Brain microvascular endothelial cell (primary cell): ENCODE data around the gene XIST.

Experiments used
- DNase-seq: peaks from one replicate; pipeline ENCODE4 v3.0.0-alpha.2; 2020
- H3K27ac ChIP-seq: fragments of 250-450 bp; sonication (Bioruptor Pico); 2 replicates; pipeline ENCODE4 v1.5.1; 2020; ENCODE audit warnings: mild to moderate bottlenecking, moderate library complexity
- H3K27me3 ChIP-seq: fragments of 250-450 bp; sonication (Bioruptor Pico); replicated peaks from 2 replicates; pipeline ENCODE4 v1.5.1; 2020; ENCODE audit warnings: mild to moderate bottlenecking
- H3K36me3 ChIP-seq: fragments of 250-450 bp; sonication (Bioruptor Pico); replicated peaks from 2 replicates; pipeline ENCODE4 v1.5.1; 2020; ENCODE audit warnings: mild to moderate bottlenecking
- H3K4me3 ChIP-seq: 2 replicates; pipeline ENCODE4 v1.5.1; 2011; ENCODE audit warnings: low read depth, mild to moderate bottlenecking, control low read depth, low read length, moderate library complexity
- CTCF ChIP-seq: IDR thresholded peaks from 2 replicates; pipeline ENCODE4 v1.5.1; 2011; ENCODE audit warnings: low read depth, mild to moderate bottlenecking, moderate library complexity, low read length, control low read depth, inconsistent platforms; ENCODE audit errors: missing control alignments
- in situ Hi-C: cut with HindIII; loops from 2 replicates; pipeline ENCODE4 v1.10.0; 2017; ENCODE audit warnings: low sequenced_read_pairs, low pct_ligation_motif_present

The XIST gene

GRCh38 chrX:73867144-73867543 lies 14.6 kb upstream of the XIST start:
- no peak for DNase-seq
- no peaks in the 10 kb centered on the region for H3K36me3 ChIP-seq
- in situ Hi-C loops, result no loop called here
- H3K4me3 ChIP-seq, result no peak overlapping the region
- peaks cover 2% of the 10 kb centered on the region for H3K27me3 ChIP-seq
- H3K27ac ChIP-seq, result no peak overlapping the region
- no peak for TF ChIP-seq CTCF

GRCh38 chrX:73863852-73864251 lies 11.3 kb upstream of the XIST start:
- in situ Hi-C loops, result no loop called here
- no peak overlapping the region for H3K27ac ChIP-seq
- H3K27me3 ChIP-seq, result no peaks in the 10 kb centered on the region
- H3K36me3 ChIP-seq, result no peaks in the 10 kb centered on the region
- no peak for DNase-seq
- TF ChIP-seq CTCF, result no peak
- no peak overlapping the region for H3K4me3 ChIP-seq

GRCh38 chrX:73863268-73863667 lies 10.8 kb upstream of the XIST start:
- no peaks in the 10 kb centered on the region for H3K27me3 ChIP-seq
- TF ChIP-seq CTCF, result no peak
- no peak for DNase-seq
- H3K27ac ChIP-seq, result no peak overlapping the region
- H3K4me3 ChIP-seq, result no peak overlapping the region
- no peaks in the 10 kb centered on the region for H3K36me3 ChIP-seq
- in situ Hi-C loops, result no loop called here

GRCh38 chrX:73859622-73860021 lies 7.1 kb upstream of the XIST start:
- DNase-seq, result no peak
- no peak for TF ChIP-seq CTCF
- in situ Hi-C loops, result loop anchor here (10.0 kb wide), 2 partner anchors 155 to 275 kb away; no protein-coding TSS in a partner anchor
- H3K36me3 ChIP-seq, result no peaks in the 10 kb centered on the region
- H3K4me3 ChIP-seq, result no peak overlapping the region
- H3K27ac ChIP-seq, result no peak overlapping the region
- H3K27me3 ChIP-seq, result no peaks in the 10 kb centered on the region

GRCh38 chrX:73855546-73855945 lies 3.0 kb upstream of the XIST start:
- no peaks in the 10 kb centered on the region for H3K27me3 ChIP-seq
- in situ Hi-C loops, result loop anchor here (10.0 kb wide), 2 partner anchors 159 to 279 kb away; no protein-coding TSS in a partner anchor
- H3K27ac ChIP-seq, result no peak overlapping the region
- no peak overlapping the region for H3K4me3 ChIP-seq
- TF ChIP-seq CTCF, result peak; percentile 90
- peak; percentile 79 for DNase-seq
- no peaks in the 10 kb centered on the region for H3K36me3 ChIP-seq

- peak overlapping the region; percentile 83 for H3K27ac ChIP-seq
- no peak for DNase-seq
- in situ Hi-C loops, result loop anchor here (10.0 kb wide), 2 partner anchors 163 to 283 kb away; no protein-coding TSS in a partner anchor
- no peak for TF ChIP-seq CTCF
- H3K4me3 ChIP-seq, result peak overlapping the region; percentile 76
- no peaks in the 10 kb centered on the region for H3K27me3 ChIP-seq
- H3K36me3 ChIP-seq, result no peaks in the 10 kb centered on the region
These were observed 492 bp downstream of the XIST start for GRCh38 chrX:73852022-73852421.
